CD14-positive monocyte (primary cell): ENCODE data around the gene PEX12. TPM values are rescaled to one million over a fixed set of nuclear protein-coding genes. Genes with fewer than 3 reads are reported as not detected.
"Not testable (repeated sequence)": the region's sequence is repeated elsewhere in the genome, so short reads cannot be mapped to it uniquely, and the experiment has no call there.

ENCODE experiments used
- DNase-seq, 3 donors: peaks; one replicate each; pipeline ENCODE4 v3.0.0-alpha.2; 2011 to 2022
- H2AFZ ChIP-seq: 2 replicates; pipeline ENCODE4 v1.6.0; 2012; ENCODE audit warnings: mild to moderate bottlenecking, low read depth, low read length, inconsistent platforms; ENCODE audit not compliant: insufficient read depth, poor library complexity, severe bottlenecking
- H3K27ac ChIP-seq, 2 donors: 1 replicate in 1 of 2; 2 replicates in 1 of 2; pipeline ENCODE4 v1.5.1; 2012 to 2013; ENCODE audit warnings: low read length in 2 of 2, control low read depth in 1 of 2, inconsistent platforms in 1 of 2, low read depth in 1 of 2, mild to moderate bottlenecking in 1 of 2
- H3K27me3 ChIP-seq, 2 donors: one replicate each; pipeline versions ENCODE4 v1.6.0 to v1.6.1; 2011 to 2013; ENCODE audit warnings: low read length in 2 of 2; ENCODE audit not compliant: control insufficient read depth in 2 of 2, insufficient read depth in 2 of 2
- H3K36me3 ChIP-seq, 2 donors: replicated peaks in 1 of 2; 1 replicate in 1 of 2; 2 replicates in 1 of 2; pipeline versions ENCODE4 v1.5.1 to v1.6.1; 2012 to 2013; ENCODE audit warnings: low read length in 2 of 2, control low read depth in 1 of 2, inconsistent platforms in 1 of 2, mild to moderate bottlenecking in 1 of 2; ENCODE audit not compliant: insufficient read depth in 2 of 2, control insufficient read depth in 1 of 2
- H3K4me1 ChIP-seq, 2 donors: 1 replicate in 1 of 2; 2 replicates in 1 of 2; pipeline versions ENCODE4 v1.5.1 to v1.6.1; 2012 to 2013; ENCODE audit warnings: low read length in 2 of 2, control low read depth in 1 of 2, inconsistent platforms in 1 of 2, mild to moderate bottlenecking in 1 of 2, moderate library complexity in 1 of 2; ENCODE audit not compliant: insufficient read depth in 2 of 2, control insufficient read depth in 1 of 2
- H3K4me2 ChIP-seq: replicated peaks from 2 replicates; pipeline ENCODE3; 2012; ENCODE audit warnings: low read length, moderate library complexity, mild to moderate bottlenecking; ENCODE audit not compliant: poor library complexity, severe bottlenecking; ENCODE audit errors: extremely low read depth
- H3K4me3 ChIP-seq, 3 experiments: fragments of 200-600 bp in 1 of 3; sonication (generic) in 1 of 3; replicated peaks in 1 of 3; 1 replicate in 2 of 3; 2 replicates in 1 of 3; pipeline ENCODE4 v1.5.1; 2011 to 2013; ENCODE audit warnings: low read length in 3 of 3, mild to moderate bottlenecking in 3 of 3, control low read depth in 2 of 3, low read depth in 2 of 3, inconsistent platforms in 1 of 3, moderate library complexity in 1 of 3
- H3K79me2 ChIP-seq: 2 replicates; pipeline ENCODE4 v1.6.0; 2012; ENCODE audit warnings: mild to moderate bottlenecking, control low read depth, inconsistent platforms, low read length, moderate library complexity; ENCODE audit not compliant: insufficient read depth
- H3K9ac ChIP-seq: 2 replicates; pipeline ENCODE4 v1.6.0; 2017; ENCODE audit warnings: low read length, mild to moderate bottlenecking; ENCODE audit not compliant: insufficient read depth, poor library complexity, severe bottlenecking
- H3K9me3 ChIP-seq, 2 donors: replicated peaks in 1 of 2; 1 replicate in 1 of 2; 2 replicates in 1 of 2; pipeline versions ENCODE4 v1.5.1 to v1.6.1; 2012 to 2013; ENCODE audit warnings: low read length in 2 of 2, control low read depth in 1 of 2; ENCODE audit not compliant: control insufficient read depth in 1 of 2, insufficient read depth in 1 of 2
- H4K20me1 ChIP-seq: 2 replicates; pipeline ENCODE4 v1.6.0; 2012; ENCODE audit warnings: mild to moderate bottlenecking, low read length, control low read depth, moderate library complexity; ENCODE audit not compliant: insufficient read depth
- H3K27ac Mint-ChIP-seq, 7 donors: one replicate each; pipeline ENCODE4 v1.8.0; 2020; ENCODE audit warnings: mild to moderate bottlenecking in 7 of 7, mixed read lengths in 7 of 7, moderate library complexity in 6 of 7, inconsistent platforms in 2 of 7
- H3K27me3 Mint-ChIP-seq, 3 donors: one replicate each; pipeline ENCODE4 v1.8.0; 2021 to 2022; ENCODE audit warnings: low read depth in 3 of 3, mild to moderate bottlenecking in 3 of 3, mixed read lengths in 3 of 3, moderate library complexity in 3 of 3, inconsistent platforms in 1 of 3
- H3K36me3 Mint-ChIP-seq, 2 donors: one replicate each; pipeline ENCODE4 v1.8.0; 2020; ENCODE audit warnings: mixed read lengths in 2 of 2, inconsistent platforms in 1 of 2, mild to moderate bottlenecking in 1 of 2
- H3K4me1 Mint-ChIP-seq: one replicate; pipeline ENCODE4 v1.8.0; 2020; ENCODE audit warnings: mild to moderate bottlenecking, mixed read lengths
- H3K4me3 Mint-ChIP-seq, 2 donors: one replicate each; pipeline ENCODE4 v1.8.0; 2020; ENCODE audit warnings: mild to moderate bottlenecking in 2 of 2, mixed read lengths in 2 of 2, moderate library complexity in 1 of 2
- H3K9me3 Mint-ChIP-seq, 7 donors: one replicate each; pipeline ENCODE4 v1.8.0; 2020 to 2022; ENCODE audit warnings: mixed read lengths in 7 of 7, mild to moderate bottlenecking in 6 of 7, moderate library complexity in 6 of 7, inconsistent platforms in 2 of 7
- WGBS: methylation state at CpG from one replicate; pipeline ENCODE4 v1.1.5; 2013; ENCODE audit warnings: missing lambda C conversion rate; ENCODE audit not compliant: insufficient coverage; 5-methylcytosine and 5-hydroxymethylcytosine counted together
- intact Hi-C, 2 donors: fragments of 100-400 bp; cut with micrococcal nuclease; formaldehyde crosslinking; loops; one replicate each; pipeline versions ENCODE4 v1.15.0 to v1.15.1; 2023
- polyA plus RNA-seq, 3 donors: library from polyadenylated mRNA; depleted of rRNA in 1 of 3; unstranded in 2 of 3; stranded (reverse) in 1 of 3; fragments of 300-500 nt in 2 of 3; fragments of >200 nt in 1 of 3; fragmentation: Illumina TruSeq in 2 of 3; gene quantifications; 1 replicate in 2 of 3; 2 replicates in 1 of 3; pipeline ENCODE4 v1.2.3, GENCODE V29; 2012 to 2021
- TF ChIP-seq, protein P1 (sequence below): fragments of 200-600 bp; IDR thresholded peaks from one replicate; pipeline ENCODE4 v1.8.0; 2022; ENCODE audit warnings: antibody characterized with exemption, mild to moderate bottlenecking

The PEX12 gene
- polyA plus RNA-seq, 3 donors, result 0.08 to 0.72 (median 0.31) TPM

- Mint-ChIP-seq H3K4me1 (no peaks in the 10 kb centered on the region), H3K27me3 (no peaks in the 10 kb centered on the region), H3K4me3 (no peak overlapping the region), H3K9me3 (no peaks in the 10 kb centered on the region), H3K27ac (no peak overlapping the region), H3K36me3 (peaks cover 43 to 49% of the 10 kb centered on the region in 2 donors)
- no peaks in the 10 kb centered on the region for H3K27me3 ChIP-seq
- no peak overlapping the region for H2AFZ ChIP-seq
- peaks cover 37 to 80% of the 10 kb centered on the region in 2 donors for H3K36me3 ChIP-seq
- DNase-seq, result no peak
- no peaks in the 10 kb centered on the region for H3K4me1 ChIP-seq
- H3K4me3 ChIP-seq, result no peak overlapping the region
- no peaks in the 10 kb centered on the region for H3K9me3 ChIP-seq
- no peak overlapping the region for H3K27ac ChIP-seq
- 93% methylated on average over 2 of the region's 3 CpGs for WGBS
- H3K9ac ChIP-seq, result no peak overlapping the region
- peaks cover 5% of the 10 kb centered on the region for H4K20me1 ChIP-seq
- no peaks in the 10 kb centered on the region for H3K79me2 ChIP-seq
- intact Hi-C loops, result loop anchor here in 1 of 2 donors (5.0 kb wide), 1 partner anchor 132 kb away; no protein-coding TSS in a partner anchor
- no peak overlapping the region for H3K4me2 ChIP-seq
- TF ChIP-seq, protein P1, sequence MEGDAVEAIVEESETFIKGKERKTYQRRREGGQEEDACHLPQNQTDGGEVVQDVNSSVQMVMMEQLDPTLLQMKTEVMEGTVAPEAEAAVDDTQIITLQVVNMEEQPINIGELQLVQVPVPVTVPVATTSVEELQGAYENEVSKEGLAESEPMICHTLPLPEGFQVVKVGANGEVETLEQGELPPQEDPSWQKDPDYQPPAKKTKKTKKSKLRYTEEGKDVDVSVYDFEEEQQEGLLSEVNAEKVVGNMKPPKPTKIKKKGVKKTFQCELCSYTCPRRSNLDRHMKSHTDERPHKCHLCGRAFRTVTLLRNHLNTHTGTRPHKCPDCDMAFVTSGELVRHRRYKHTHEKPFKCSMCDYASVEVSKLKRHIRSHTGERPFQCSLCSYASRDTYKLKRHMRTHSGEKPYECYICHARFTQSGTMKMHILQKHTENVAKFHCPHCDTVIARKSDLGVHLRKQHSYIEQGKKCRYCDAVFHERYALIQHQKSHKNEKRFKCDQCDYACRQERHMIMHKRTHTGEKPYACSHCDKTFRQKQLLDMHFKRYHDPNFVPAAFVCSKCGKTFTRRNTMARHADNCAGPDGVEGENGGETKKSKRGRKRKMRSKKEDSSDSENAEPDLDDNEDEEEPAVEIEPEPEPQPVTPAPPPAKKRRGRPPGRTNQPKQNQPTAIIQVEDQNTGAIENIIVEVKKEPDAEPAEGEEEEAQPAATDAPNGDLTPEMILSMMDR, result no peak
These were observed 36.4 kb upstream of the PEX12 start for GRCh38 chr17:35614810-35615209.

DNA sequence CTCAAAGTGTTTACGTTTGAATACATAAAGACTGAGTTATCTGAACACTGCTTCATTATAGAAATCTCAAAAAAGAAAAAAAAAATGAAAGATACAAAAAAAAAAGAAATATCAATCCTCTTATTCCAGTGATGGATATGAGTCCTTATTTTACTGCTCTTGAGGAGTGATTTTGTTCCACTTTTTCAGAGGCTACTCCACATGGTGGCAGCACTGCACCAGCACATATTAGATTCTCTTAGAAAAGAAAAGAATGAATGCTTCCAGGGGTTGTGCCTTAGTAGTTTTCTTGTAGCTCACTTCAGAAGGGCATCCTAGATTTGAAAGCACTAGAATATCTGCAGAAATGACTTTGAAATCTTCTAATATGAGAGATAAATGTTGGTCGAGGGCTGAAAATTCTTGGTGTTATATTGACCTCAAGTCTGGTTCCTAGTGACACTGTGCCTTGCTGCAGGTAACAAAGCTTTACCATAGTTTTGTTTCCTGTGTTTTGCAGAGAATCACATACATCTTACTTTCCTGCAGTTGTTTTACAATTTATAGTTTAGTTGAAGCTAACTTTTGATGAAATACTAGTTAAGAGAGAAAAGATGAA, 34.7 kb upstream of the PEX12 start:
- H3K27ac Mint-ChIP-seq, result no peak overlapping the region
- no peaks in the 10 kb centered on the region for H3K4me1 ChIP-seq
- no peak overlapping the region for H3K27ac ChIP-seq
- no peaks in the 10 kb centered on the region for H3K27me3 ChIP-seq
- TF ChIP-seq, protein P1, result peak; percentile 50
- H4K20me1 ChIP-seq, result peaks cover 5% of the 10 kb centered on the region
- no peak overlapping the region for H2AFZ ChIP-seq
- no peak overlapping the region for H3K4me2 ChIP-seq
- no peaks in the 10 kb centered on the region for H3K79me2 ChIP-seq
- intact Hi-C loops, result loop anchor here in 1 of 2 donors (5.0 kb wide), 1 partner anchor 134 kb away; no protein-coding TSS in a partner anchor
- WGBS, result 100% methylated on average over 1 of the region's 2 CpGs
- H3K9ac ChIP-seq, result no peak overlapping the region
- H3K4me1 Mint-ChIP-seq, result no peaks in the 10 kb centered on the region
- H3K27me3 Mint-ChIP-seq, result no peaks in the 10 kb centered on the region
- H3K4me3 ChIP-seq, result no peak overlapping the region
- no peak for DNase-seq
- H3K9me3 ChIP-seq, result no peaks in the 10 kb centered on the region
- peaks cover 49 to 80% of the 10 kb centered on the region in 2 donors for H3K36me3 ChIP-seq
- H3K36me3 Mint-ChIP-seq, result peaks cover 55 to 59% of the 10 kb centered on the region in 2 donors
- no peaks in the 10 kb centered on the region for H3K9me3 Mint-ChIP-seq
- H3K4me3 Mint-ChIP-seq, result no peak overlapping the region

- not testable (repeated sequence) for H3K9me3 ChIP-seq
- 93% methylated on average over 10 of the region's 12 CpGs for WGBS
- peaks cover 65 to 87% of the 10 kb centered on the region in 2 donors for H3K36me3 ChIP-seq
These were observed 32.4 kb upstream of the PEX12 start for GRCh38 chr17:35610746-35611145.

More at GRCh38 chr17:35610746-35611145, 32.4 kb upstream of the PEX12 start:
- H3K27ac ChIP-seq, H4K20me1 ChIP-seq, H3K4me3 ChIP-seq, H3K4me2 ChIP-seq, H3K9me3 Mint-ChIP-seq, H3K79me2 ChIP-seq, H3K27me3 ChIP-seq, H3K27ac Mint-ChIP-seq, H3K4me1 Mint-ChIP-seq, H3K27me3 Mint-ChIP-seq, DNase-seq, H3K4me1 ChIP-seq, H3K9ac ChIP-seq, H3K4me3 Mint-ChIP-seq, H2AFZ ChIP-seq: not testable (repeated sequence)
- intact Hi-C loops, result loop anchor here in 1 of 2 donors (5.0 kb wide), 1 partner anchor 137 kb away; no protein-coding TSS in a partner anchor
- H3K36me3 Mint-ChIP-seq, result peaks cover 70 to 75% of the 10 kb centered on the region in 2 donors
